Measurements from ENCODE around the gene SLC17A4. TPM values are rescaled to one million over a fixed set of nuclear protein-coding genes. Genes with fewer than 3 reads are reported as not detected.

SLC17A4 gene
- total and polyA plus RNA-seq, 12 donors = not detected

DNA sequence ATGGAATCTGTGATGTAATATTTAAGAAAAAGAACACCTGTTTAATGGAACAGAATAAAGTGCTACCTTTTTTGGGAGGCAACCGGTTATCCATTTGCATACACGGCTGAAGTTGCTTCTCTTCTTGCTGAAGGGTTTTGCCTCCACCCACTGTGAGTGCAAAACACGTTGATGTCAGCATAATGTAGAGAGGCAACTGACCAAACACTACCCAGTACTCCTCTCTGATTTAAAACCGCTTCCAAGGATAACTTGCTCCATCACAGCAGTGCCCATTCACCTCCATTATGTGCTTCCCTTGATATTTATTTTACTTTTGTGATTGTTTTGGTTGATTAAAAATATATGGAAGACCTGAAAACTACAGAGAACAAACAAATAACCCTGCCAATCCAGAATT is 75.9 kb downstream of the SLC17A4 start:
- ATAC-seq = no peak
- Histone ChIP-seq H3K27me3 (peaks cover 0 to 11% (median 0%) of the 10 kb centered on the region in 7 donors), H3K9me3 (no peaks in the 10 kb centered on the region), H3K4me1 (peaks cover 0 to 11% (median 0%) of the 10 kb centered on the region in 9 donors), H3K4me3 (no peak overlapping the region), H3K27ac (no peak overlapping the region), H3K36me3 (no peaks in the 10 kb centered on the region)
- intact Hi-C loops (cut with DNase I) = no loop called here
- DNase-seq = no peak
- TF ChIP-seq, protein P1, sequence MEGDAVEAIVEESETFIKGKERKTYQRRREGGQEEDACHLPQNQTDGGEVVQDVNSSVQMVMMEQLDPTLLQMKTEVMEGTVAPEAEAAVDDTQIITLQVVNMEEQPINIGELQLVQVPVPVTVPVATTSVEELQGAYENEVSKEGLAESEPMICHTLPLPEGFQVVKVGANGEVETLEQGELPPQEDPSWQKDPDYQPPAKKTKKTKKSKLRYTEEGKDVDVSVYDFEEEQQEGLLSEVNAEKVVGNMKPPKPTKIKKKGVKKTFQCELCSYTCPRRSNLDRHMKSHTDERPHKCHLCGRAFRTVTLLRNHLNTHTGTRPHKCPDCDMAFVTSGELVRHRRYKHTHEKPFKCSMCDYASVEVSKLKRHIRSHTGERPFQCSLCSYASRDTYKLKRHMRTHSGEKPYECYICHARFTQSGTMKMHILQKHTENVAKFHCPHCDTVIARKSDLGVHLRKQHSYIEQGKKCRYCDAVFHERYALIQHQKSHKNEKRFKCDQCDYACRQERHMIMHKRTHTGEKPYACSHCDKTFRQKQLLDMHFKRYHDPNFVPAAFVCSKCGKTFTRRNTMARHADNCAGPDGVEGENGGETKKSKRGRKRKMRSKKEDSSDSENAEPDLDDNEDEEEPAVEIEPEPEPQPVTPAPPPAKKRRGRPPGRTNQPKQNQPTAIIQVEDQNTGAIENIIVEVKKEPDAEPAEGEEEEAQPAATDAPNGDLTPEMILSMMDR (IDR thresholded peaks at IDR 0.05) = no peak
- 62 to 76% methylated on average over 4 of the region's 4 CpGs for WGBS, 2 donors

Other genes with a start within 250 kb of the SLC17A4 start
- gene SCGN, start 102.5 kb upstream of the SLC17A4 start, total RNA-seq = 1 to 10 TPM in 3 of 10 donors, under 1 TPM in 5, not detected in 2; 0.26 to 2.7 (median 0.60) TPM
- gene SCGN, start 102.5 kb upstream of the SLC17A4 start, polyA plus RNA-seq = 1 to 10 TPM; 2.0 to 2.6 TPM
- gene SLC17A1, start 77.3 kb downstream of the SLC17A4 start, total RNA-seq = not detected
- gene SLC17A1, start 77.3 kb downstream of the SLC17A4 start, polyA plus RNA-seq = not detected
- gene SLC17A3, start 119.5 kb downstream of the SLC17A4 start, total RNA-seq = not detected
- gene SLC17A3, start 119.5 kb downstream of the SLC17A4 start, polyA plus RNA-seq = not detected
- not detected for gene SLC17A2, start 175.9 kb downstream of the SLC17A4 start, total RNA-seq
- gene SLC17A2, start 175.9 kb downstream of the SLC17A4 start, polyA plus RNA-seq = not detected
- 1 to 10 TPM; 1.3 to 5.4 (median 2.7) TPM for gene TRIM38, start 208.1 kb downstream of the SLC17A4 start, total RNA-seq
- gene TRIM38, start 208.1 kb downstream of the SLC17A4 start, polyA plus RNA-seq = 1 to 10 TPM; 1.3 to 3.7 TPM

Data from heart right ventricle (tissue), 16 donors.